Measurements from ENCODE around the gene CTBS.

The CTBS gene

GRCh38 chr1:84510668-84511067 is 63.6 kb downstream of the CTBS start (continued):
- TF ChIP-seq PRDM6 (tag by site-specific recombination; IDR thresholded peaks at IDR 0.05) (peak; percentile 59), ZNF24 (tag by site-specific recombination; IDR thresholded peaks at IDR 0.05) (peak; percentile 72; the same call in 1 of the 2 replicates), ZNF843 (tag by site-specific recombination; IDR thresholded peaks at IDR 0.05) (peak; percentile 69; the same call in 1 of the 2 replicates), ZNF600 (tag by site-specific recombination; IDR thresholded peaks at IDR 0.05) (peak; percentile 26; the same call in 1 of the 2 replicates), ZNF585B (tag by site-specific recombination; IDR thresholded peaks at IDR 0.05) (no peak), GLIS2 (tag by site-specific recombination; IDR thresholded peaks at IDR 0.05) (no peak), KLF10 (tag by site-specific recombination; IDR thresholded peaks at IDR 0.05) (0 out of 2 replicates have a peak, but pooled peaks have one; percentile 20), SCRT1 (tag by site-specific recombination; IDR thresholded peaks at IDR 0.05; ENCODE audit: borderline replicate concordance) (peak; percentile 82), ZNF10 (tag by site-specific recombination; IDR thresholded peaks at IDR 0.05) (peak; percentile 33; the same call in 1 of the 2 replicates), MZF1 (tag by site-specific recombination; IDR thresholded peaks at IDR 0.05; ENCODE audit: borderline replicate concordance) (peak; percentile 65; the same call in 1 of the 2 replicates), PRDM4 (tag by site-specific recombination; IDR thresholded peaks at IDR 0.05) (peak; percentile 72), BCL11B (tag by site-specific recombination; IDR thresholded peaks at IDR 0.05; ENCODE audit: low read depth) (no peak), ZNF510 (tag by site-specific recombination; IDR thresholded peaks at IDR 0.05; ENCODE audit: insufficient replicate concordance) (no peak)
- TF ChIP-seq, protein P1, sequence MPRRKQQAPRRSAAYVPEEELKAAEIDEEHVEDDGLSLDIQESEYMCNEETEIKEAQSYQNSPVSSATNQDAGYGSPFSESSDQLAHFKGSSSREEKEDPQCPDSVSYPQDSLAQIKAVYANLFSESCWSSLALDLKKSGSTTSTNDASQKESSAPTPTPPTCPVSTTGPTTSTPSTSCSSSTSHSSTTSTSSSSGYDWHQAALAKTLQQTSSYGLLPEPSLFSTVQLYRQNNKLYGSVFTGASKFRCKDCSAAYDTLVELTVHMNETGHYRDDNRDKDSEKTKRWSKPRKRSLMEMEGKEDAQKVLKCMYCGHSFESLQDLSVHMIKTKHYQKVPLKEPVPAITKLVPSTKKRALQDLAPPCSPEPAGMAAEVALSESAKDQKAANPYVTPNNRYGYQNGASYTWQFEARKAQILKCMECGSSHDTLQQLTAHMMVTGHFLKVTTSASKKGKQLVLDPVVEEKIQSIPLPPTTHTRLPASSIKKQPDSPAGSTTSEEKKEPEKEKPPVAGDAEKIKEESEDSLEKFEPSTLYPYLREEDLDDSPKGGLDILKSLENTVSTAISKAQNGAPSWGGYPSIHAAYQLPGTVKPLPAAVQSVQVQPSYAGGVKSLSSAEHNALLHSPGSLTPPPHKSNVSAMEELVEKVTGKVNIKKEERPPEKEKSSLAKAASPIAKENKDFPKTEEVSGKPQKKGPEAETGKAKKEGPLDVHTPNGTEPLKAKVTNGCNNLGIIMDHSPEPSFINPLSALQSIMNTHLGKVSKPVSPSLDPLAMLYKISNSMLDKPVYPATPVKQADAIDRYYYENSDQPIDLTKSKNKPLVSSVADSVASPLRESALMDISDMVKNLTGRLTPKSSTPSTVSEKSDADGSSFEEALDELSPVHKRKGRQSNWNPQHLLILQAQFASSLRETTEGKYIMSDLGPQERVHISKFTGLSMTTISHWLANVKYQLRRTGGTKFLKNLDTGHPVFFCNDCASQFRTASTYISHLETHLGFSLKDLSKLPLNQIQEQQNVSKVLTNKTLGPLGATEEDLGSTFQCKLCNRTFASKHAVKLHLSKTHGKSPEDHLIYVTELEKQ (tag by site-specific recombination; IDR thresholded peaks at IDR 0.05; ENCODE audit: borderline replicate concordance) = 0 out of 2 replicates have a peak, but pooled peaks have one; percentile 22
- TF ChIP-seq, protein P2, sequence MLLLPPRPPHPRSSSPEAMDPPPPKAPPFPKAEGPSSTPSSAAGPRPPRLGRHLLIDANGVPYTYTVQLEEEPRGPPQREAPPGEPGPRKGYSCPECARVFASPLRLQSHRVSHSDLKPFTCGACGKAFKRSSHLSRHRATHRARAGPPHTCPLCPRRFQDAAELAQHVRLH (tag by site-specific recombination; IDR thresholded peaks at IDR 0.05) = peak; percentile 80

- ChIA-PET POLR2A (no interaction called here), CTCF (no interaction called here)
- Histone ChIP-seq H3K36me3 (ENCODE audit: control insufficient read depth in 2 of 2, insufficient read depth in 1 of 2, low read length in 2 of 2) (no peaks in the 10 kb centered on the region), H3K4me3 (ENCODE audit: low read depth, low read length) (no peak overlapping the region), H3K4me1 (ENCODE audit: control insufficient read depth, insufficient read depth, low read length) (no peaks in the 10 kb centered on the region), H3K27ac (ENCODE audit: extremely low read depth, low read depth, low read length) (no peak overlapping the region), H3K9me3 (ENCODE audit: control insufficient read depth, insufficient read depth, low read depth, low read length) (no peaks in the 10 kb centered on the region)
- TF ChIP-seq GLI2 (tag by site-specific recombination; IDR thresholded peaks at IDR 0.05; ENCODE audit: borderline replicate concordance, low read depth) = no peak
- TF ChIP-seq ZNF549 (tag by site-specific recombination; IDR thresholded peaks at IDR 0.05) = no peak
- TF ChIP-seq HOXC10 (CRISPR knock-in tag; IDR thresholded peaks at IDR 0.05) = no peak
- no peak for TF ChIP-seq ZNF140 (tag by site-specific recombination; IDR thresholded peaks at IDR 0.05)
- TF ChIP-seq KLF16 (tag by site-specific recombination; IDR thresholded peaks at IDR 0.05) = no peak
- no peak for TF ChIP-seq YY1 (tag by site-specific recombination; IDR thresholded peaks at IDR 0.05)
- TF ChIP-seq ZNF239 (tag by site-specific recombination; IDR thresholded peaks at IDR 0.05) = no peak
- TF ChIP-seq IKZF3 (tag by site-specific recombination; IDR thresholded peaks at IDR 0.05) = no peak
- no peak for TF ChIP-seq PRDM6 (tag by site-specific recombination; IDR thresholded peaks at IDR 0.05)
- no peak for TF ChIP-seq ZNF394 (tag by site-specific recombination; IDR thresholded peaks at IDR 0.05; ENCODE audit: borderline replicate concordance)
- no peak for TF ChIP-seq FEZF1 (tag by site-specific recombination; IDR thresholded peaks at IDR 0.05)
- no peak for TF ChIP-seq TCF7L2 (IDR thresholded peaks at IDR 0.05; ENCODE audit: borderline replicate concordance, low read depth, low read length)
- TF ChIP-seq BCL11A (tag by site-specific recombination; IDR thresholded peaks at IDR 0.05; ENCODE audit: low read depth) = no peak
Observed at GRCh38 chr1:84510165-84510564, 64.1 kb downstream of the CTBS start.
